ENCODE results near the gene SH2D2A.
"Not testable (repeated sequence)": the region's sequence is repeated elsewhere in the genome, so short reads cannot be mapped to it uniquely, and the experiment has no call there.

Gene SH2D2A

DNA sequence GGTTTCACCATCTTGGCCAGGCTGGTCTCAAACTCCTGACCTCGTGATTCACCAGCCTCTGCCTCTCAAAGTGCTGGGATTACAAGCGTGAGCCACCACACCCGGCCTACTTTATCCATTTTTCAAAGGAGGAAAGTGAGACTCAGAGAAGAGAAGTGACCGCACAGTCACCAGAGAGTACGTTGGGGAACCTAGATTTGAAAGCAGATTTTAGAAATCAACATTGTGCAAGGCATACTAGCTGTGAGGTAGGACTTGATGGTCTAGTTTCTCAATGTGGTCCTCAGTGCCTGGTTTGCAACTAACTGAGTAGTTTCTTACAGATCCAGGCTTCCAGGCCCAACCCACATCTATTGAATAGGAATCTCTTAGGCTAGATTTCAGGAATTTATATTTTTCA is 51.0 kb downstream of the SH2D2A start:
- no peaks in the 10 kb centered on the region for H3K9me3 ChIP-seq (ENCODE audit: control insufficient read depth in 1 of 2, low read length in 2 of 2)
- H3K36me3 ChIP-seq (ENCODE audit: control insufficient read depth in 1 of 2, insufficient read depth in 2 of 2, low read length in 2 of 2): peaks cover 2 to 4% of the 10 kb centered on the region in 2 donors
- H3K4me3 ChIP-seq (ENCODE audit: low read depth in 1 of 2, low read length in 2 of 2): peak overlapping the region; percentile 80 to 82
- no peak overlapping the region for H3K27ac ChIP-seq (ENCODE audit: low read length)
- peaks cover 8 to 31% of the 10 kb centered on the region in 2 donors for H3K4me1 ChIP-seq (ENCODE audit: control insufficient read depth in 1 of 2, insufficient read depth in 2 of 2, low read length in 2 of 2)
- no peaks in the 10 kb centered on the region for H3K27me3 ChIP-seq (ENCODE audit: low read depth, low read length)

DNA sequence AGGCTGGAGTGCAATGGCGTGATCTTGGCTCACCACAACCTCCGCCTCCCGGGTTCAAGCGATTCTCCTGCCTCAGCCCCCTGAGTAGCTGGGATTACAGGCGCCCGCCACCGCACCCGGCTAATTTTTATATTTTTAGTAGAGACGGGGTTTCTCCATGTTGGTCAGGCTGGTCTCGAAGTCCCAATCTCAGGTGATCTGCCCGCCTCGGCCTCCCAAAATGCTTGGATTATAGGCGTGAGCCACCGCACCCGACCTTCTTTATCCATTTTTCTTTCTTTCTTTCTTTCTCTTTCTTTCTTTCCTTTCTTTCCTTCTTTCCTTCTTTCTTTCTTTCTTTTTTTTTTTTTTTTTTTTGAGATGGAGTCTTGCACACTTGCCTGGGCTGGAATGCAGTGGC is 51.5 kb downstream of the SH2D2A start:
- H3K27me3 ChIP-seq (ENCODE audit: low read depth, low read length); H3K36me3 ChIP-seq (ENCODE audit: control insufficient read depth in 1 of 2, insufficient read depth in 2 of 2, low read length in 2 of 2); H3K27ac ChIP-seq (ENCODE audit: low read length); H3K4me3 ChIP-seq (ENCODE audit: low read depth in 1 of 2, low read length in 2 of 2); H3K9me3 ChIP-seq (ENCODE audit: control insufficient read depth in 1 of 2, low read length in 2 of 2): not testable (repeated sequence)
- H3K4me1 ChIP-seq (ENCODE audit: control insufficient read depth in 1 of 2, insufficient read depth in 2 of 2, low read length in 2 of 2): peaks cover 8 to 27% of the 10 kb centered on the region in 2 donors

DNA sequence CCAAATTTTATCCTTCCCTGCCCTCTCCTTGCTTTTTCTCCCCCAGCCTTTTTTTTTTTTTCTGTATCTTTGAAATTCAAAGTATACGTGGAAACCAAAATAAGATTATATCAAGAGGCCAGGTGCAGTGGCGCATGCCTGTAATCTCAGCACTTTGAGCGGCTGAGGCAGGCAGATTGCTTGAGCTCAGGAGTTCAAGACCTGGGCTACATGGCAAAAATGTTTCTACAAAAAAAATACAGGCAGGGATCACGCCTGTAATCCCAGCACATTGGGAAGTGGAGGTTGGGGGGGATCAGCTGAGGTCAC is 55.9 kb downstream of the SH2D2A start:
- no peaks in the 10 kb centered on the region for H3K9me3 ChIP-seq (ENCODE audit: control insufficient read depth in 1 of 2, low read length in 2 of 2)
- no peaks in the 10 kb centered on the region for H3K36me3 ChIP-seq (ENCODE audit: control insufficient read depth in 1 of 2, insufficient read depth in 2 of 2, low read length in 2 of 2)
- no peaks in the 10 kb centered on the region for H3K27me3 ChIP-seq (ENCODE audit: low read depth, low read length)
- no peak overlapping the region for H3K4me3 ChIP-seq (ENCODE audit: low read depth in 1 of 2, low read length in 2 of 2)
- H3K4me1 ChIP-seq (ENCODE audit: control insufficient read depth in 1 of 2, insufficient read depth in 2 of 2, low read length in 2 of 2): peaks cover 0 to 2% of the 10 kb centered on the region in 2 donors
- H3K27ac ChIP-seq (ENCODE audit: low read length): no peak overlapping the region

DNA sequence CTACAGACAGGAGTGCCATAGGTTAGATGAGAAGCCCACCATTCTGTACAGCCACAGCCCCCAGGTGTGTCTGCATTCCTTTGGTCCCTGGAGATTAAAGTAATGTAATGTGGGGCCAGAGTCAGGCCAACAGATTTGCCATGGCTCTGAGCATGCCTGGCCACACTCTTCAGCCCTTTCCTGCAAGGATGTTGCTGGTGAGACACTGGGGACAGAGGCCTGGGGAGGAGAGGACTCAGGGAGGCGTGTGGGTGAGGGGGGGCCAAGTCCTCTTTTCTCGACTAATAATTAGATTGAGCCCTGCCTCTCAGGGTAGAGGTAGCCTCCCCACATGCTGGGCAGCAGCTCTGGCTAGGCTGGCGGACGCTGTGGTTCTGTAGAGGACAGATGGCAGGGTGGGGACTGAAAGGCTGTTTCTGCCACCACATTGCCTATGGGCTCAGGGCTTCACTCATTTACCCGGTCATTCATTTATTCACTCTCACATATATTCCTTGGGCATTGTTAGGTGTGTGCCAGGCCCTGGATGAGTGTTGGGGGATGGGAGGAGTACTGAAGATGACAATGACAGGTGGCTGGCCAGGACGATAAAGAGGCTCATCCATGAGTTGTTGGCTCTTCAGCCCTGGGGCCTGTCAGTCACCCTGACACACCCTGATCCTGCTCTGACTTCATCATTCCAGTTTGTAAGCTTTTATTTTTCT is 56.4 kb downstream of the SH2D2A start:
- Histone ChIP-seq H3K4me1 (ENCODE audit: control insufficient read depth in 1 of 2, insufficient read depth in 2 of 2, low read length in 2 of 2) (no peaks in the 10 kb centered on the region), H3K4me3 (ENCODE audit: low read depth in 1 of 2, low read length in 2 of 2) (no peak overlapping the region), H3K27ac (ENCODE audit: low read length) (no peak overlapping the region), H3K27me3 (ENCODE audit: low read depth, low read length) (no peaks in the 10 kb centered on the region), H3K9me3 (ENCODE audit: control insufficient read depth in 1 of 2, low read length in 2 of 2) (no peaks in the 10 kb centered on the region), H3K36me3 (ENCODE audit: control insufficient read depth in 1 of 2, insufficient read depth in 2 of 2, low read length in 2 of 2) (no peaks in the 10 kb centered on the region)

DNA sequence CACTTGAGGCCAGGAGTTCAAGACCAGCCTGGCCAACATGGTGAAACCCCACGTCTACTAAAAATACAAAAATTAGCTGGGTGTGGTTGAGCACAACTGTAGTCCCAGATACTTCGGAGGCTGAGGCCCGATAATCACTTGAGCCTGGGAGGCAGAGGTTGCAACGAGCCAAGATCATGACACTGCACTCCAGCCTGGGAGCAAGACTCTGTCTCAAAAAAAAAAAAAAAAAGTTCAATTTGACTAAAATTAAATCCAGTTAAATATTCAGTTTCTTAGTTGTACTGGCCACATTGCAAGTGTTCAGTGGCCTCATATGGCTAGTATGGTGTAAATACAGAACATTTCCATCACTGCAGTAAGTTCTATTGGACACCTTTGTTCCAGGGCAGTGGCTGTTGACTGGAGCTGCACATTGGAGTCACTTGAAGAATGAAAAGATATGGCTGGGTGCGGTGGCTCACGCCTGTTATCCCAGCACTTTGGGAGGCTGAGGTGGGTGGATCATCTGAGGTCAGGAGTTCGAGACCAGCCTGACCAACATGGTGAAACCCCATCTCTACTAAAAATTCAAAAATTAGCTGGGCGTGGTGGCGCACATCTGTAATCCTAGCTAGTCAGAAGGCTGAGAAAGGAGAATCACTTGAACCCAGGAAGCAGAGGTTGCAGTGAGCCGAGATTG is 58.9 kb downstream of the SH2D2A start:
- not testable (repeated sequence) for H3K9me3 ChIP-seq (ENCODE audit: control insufficient read depth in 1 of 2, low read length in 2 of 2); H3K4me1 ChIP-seq (ENCODE audit: control insufficient read depth in 1 of 2, insufficient read depth in 2 of 2, low read length in 2 of 2); H3K4me3 ChIP-seq (ENCODE audit: low read depth in 1 of 2, low read length in 2 of 2); H3K27ac ChIP-seq (ENCODE audit: low read length); H3K27me3 ChIP-seq (ENCODE audit: low read depth, low read length); H3K36me3 ChIP-seq (ENCODE audit: control insufficient read depth in 1 of 2, insufficient read depth in 2 of 2, low read length in 2 of 2)

DNA sequence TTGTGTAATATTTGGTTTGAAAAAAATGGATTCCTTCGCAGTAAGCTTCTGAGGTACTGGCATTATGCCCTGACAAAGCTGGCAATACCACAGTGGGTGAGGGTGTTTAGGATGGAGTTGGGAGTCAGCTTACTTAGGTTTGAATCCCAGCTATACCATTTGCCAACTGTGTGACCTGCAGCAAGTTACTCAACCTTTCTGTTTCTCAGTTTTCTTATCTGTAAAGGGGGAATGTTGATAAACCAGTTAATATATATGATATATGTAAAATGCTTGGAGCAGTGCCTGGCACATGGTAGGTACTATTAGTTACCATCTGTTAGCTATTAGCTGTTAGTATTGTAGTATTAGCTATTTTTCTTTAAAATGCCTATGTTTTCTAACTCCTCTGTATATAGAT is 60.3 kb downstream of the SH2D2A start:
- Histone ChIP-seq H3K36me3 (ENCODE audit: control insufficient read depth in 1 of 2, insufficient read depth in 2 of 2, low read length in 2 of 2) (no peaks in the 10 kb centered on the region), H3K4me3 (ENCODE audit: low read depth in 1 of 2, low read length in 2 of 2) (no peak overlapping the region), H3K4me1 (ENCODE audit: control insufficient read depth in 1 of 2, insufficient read depth in 2 of 2, low read length in 2 of 2) (peaks cover 8 to 13% of the 10 kb centered on the region in 2 donors), H3K27ac (ENCODE audit: low read length) (no peak overlapping the region), H3K27me3 (ENCODE audit: low read depth, low read length) (no peaks in the 10 kb centered on the region), H3K9me3 (ENCODE audit: control insufficient read depth in 1 of 2, low read length in 2 of 2) (no peaks in the 10 kb centered on the region)
